ENCODE measurements around the gene C2CD4C. TPM values are rescaled to one million over a fixed set of nuclear protein-coding genes. Genes with fewer than 3 reads are reported as not detected.
"Not testable (repeated sequence)": the region's sequence is repeated elsewhere in the genome, so short reads cannot be mapped to it uniquely, and the experiment has no call there.

Gene C2CD4C
- total RNA-seq, 1 experiment from 2014 or later, result 7.1 TPM

DNA sequence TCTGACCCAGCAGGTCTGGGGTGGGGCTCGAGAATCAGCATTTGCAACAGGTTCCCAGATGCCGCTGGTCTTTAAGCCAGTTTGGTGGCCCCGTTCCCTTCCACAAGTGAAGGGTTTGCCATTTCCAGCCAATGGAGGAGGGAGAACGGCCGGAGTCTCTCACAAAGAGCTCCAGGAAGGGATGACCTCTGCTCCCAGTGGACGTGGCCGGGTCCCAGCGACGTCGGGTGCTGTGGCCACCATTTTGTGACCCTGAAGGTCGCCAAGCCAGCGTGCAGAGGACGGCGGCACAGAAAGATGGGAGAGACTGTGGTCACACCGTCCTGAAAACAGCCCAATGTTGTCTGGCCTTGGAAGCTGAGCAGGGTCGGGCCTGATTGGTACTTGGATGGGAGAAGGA lies 43.9 kb upstream of the C2CD4C start:
- DNase-seq (ENCODE audit: low read depth, low spot score) (no peak), ATAC-seq (no peak)
- Histone ChIP-seq H3K79me2 (ENCODE audit: insufficient read depth, low read length) (no peaks in the 10 kb centered on the region), H3K4me2 (ENCODE audit: low read length) (no peak overlapping the region), H2AFZ (ENCODE audit: low read depth, low read length, poor library complexity, severe bottlenecking) (no peak overlapping the region), H3K4me3 (replicated peaks in 1 of 2; ENCODE audit: low read depth in 1 of 2, low read length in 2 of 2) (no peak overlapping the region), H3K27me3 (ENCODE audit: insufficient read depth, low read length) (no peaks in the 10 kb centered on the region), H4K20me1 (ENCODE audit: insufficient read depth) (no peaks in the 10 kb centered on the region), H3K9me3 (ENCODE audit: control insufficient read depth in 1 of 2, insufficient read depth in 1 of 2, low read depth in 1 of 2, low read length in 2 of 2) (peaks cover 0 to 8% of the 10 kb centered on the region in 2 experiments; a peak in 2 of 4 replicates), H3K9ac (ENCODE audit: low read length) (no peak overlapping the region), H3K4me1 (ENCODE audit: control insufficient read depth in 1 of 2, insufficient read depth in 2 of 2, low read length in 2 of 2) (no peaks in the 10 kb centered on the region), H3K9me2 (ENCODE audit: insufficient read depth) (no peaks in the 10 kb centered on the region), H3K36me3 (ENCODE audit: control insufficient read depth in 1 of 2, insufficient read depth in 2 of 2, low read length in 2 of 2) (no peaks in the 10 kb centered on the region), H3K27ac (ENCODE audit: low read depth, low read length) (no peak overlapping the region)
- RAD21 ChIA-PET (ENCODE audit: low non-redundant PET in 1 of 2, low total read pairs in 2 of 2, uncharacterized antibody in 2 of 2, unreplicated experiment in 2 of 2), result no interaction called here
- CTCF ChIA-PET, result no interaction called here
- intact Hi-C loops (cut with micrococcal nuclease), result no loop called here
- TF ChIP-seq FOSL1 (IDR thresholded peaks at IDR 0.05; ENCODE audit: low read depth), result no peak
- no peak for TF ChIP-seq ZFX (IDR thresholded peaks at IDR 0.05)
- TF ChIP-seq POLR2AphosphoS5 (IDR thresholded peaks at IDR 0.05; ENCODE audit: low read depth, low read length), result no peak
- TF ChIP-seq, protein P1, sequence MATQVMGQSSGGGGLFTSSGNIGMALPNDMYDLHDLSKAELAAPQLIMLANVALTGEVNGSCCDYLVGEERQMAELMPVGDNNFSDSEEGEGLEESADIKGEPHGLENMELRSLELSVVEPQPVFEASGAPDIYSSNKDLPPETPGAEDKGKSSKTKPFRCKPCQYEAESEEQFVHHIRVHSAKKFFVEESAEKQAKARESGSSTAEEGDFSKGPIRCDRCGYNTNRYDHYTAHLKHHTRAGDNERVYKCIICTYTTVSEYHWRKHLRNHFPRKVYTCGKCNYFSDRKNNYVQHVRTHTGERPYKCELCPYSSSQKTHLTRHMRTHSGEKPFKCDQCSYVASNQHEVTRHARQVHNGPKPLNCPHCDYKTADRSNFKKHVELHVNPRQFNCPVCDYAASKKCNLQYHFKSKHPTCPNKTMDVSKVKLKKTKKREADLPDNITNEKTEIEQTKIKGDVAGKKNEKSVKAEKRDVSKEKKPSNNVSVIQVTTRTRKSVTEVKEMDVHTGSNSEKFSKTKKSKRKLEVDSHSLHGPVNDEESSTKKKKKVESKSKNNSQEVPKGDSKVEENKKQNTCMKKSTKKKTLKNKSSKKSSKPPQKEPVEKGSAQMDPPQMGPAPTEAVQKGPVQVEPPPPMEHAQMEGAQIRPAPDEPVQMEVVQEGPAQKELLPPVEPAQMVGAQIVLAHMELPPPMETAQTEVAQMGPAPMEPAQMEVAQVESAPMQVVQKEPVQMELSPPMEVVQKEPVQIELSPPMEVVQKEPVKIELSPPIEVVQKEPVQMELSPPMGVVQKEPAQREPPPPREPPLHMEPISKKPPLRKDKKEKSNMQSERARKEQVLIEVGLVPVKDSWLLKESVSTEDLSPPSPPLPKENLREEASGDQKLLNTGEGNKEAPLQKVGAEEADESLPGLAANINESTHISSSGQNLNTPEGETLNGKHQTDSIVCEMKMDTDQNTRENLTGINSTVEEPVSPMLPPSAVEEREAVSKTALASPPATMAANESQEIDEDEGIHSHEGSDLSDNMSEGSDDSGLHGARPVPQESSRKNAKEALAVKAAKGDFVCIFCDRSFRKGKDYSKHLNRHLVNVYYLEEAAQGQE (IDR thresholded peaks at IDR 0.05; ENCODE audit: low read depth), result no peak
- TF ChIP-seq SP1 (IDR thresholded peaks at IDR 0.05; ENCODE audit: low read depth), result no peak
- TF ChIP-seq RAD21 (IDR thresholded peaks at IDR 0.05; ENCODE audit: low read depth), result no peak
- no peak for TF ChIP-seq EGR1 (IDR thresholded peaks at IDR 0.05; ENCODE audit: low read depth)
- TF ChIP-seq, protein P2, sequence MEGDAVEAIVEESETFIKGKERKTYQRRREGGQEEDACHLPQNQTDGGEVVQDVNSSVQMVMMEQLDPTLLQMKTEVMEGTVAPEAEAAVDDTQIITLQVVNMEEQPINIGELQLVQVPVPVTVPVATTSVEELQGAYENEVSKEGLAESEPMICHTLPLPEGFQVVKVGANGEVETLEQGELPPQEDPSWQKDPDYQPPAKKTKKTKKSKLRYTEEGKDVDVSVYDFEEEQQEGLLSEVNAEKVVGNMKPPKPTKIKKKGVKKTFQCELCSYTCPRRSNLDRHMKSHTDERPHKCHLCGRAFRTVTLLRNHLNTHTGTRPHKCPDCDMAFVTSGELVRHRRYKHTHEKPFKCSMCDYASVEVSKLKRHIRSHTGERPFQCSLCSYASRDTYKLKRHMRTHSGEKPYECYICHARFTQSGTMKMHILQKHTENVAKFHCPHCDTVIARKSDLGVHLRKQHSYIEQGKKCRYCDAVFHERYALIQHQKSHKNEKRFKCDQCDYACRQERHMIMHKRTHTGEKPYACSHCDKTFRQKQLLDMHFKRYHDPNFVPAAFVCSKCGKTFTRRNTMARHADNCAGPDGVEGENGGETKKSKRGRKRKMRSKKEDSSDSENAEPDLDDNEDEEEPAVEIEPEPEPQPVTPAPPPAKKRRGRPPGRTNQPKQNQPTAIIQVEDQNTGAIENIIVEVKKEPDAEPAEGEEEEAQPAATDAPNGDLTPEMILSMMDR (IDR thresholded peaks at IDR 0.05 in 2 of 3, conservative IDR thresholded peaks at IDR 0.05 in 1 of 3; ENCODE audit: borderline replicate concordance in 1 of 3, insufficient read depth in 1 of 3, low read depth in 2 of 3, low read length in 2 of 3), result no peak
- no peak for TF ChIP-seq YY1 (IDR thresholded peaks at IDR 0.05; ENCODE audit: extremely low read depth, insufficient replicate concordance, low read depth, low read length)
- no peak for TF ChIP-seq TCF7L2 (IDR thresholded peaks at IDR 0.05; ENCODE audit: borderline replicate concordance, extremely low read depth, insufficient read depth, insufficient read length)
- POLR2A ChIA-PET, result no interaction called here
- BruUV-seq (replicated peaks), result no TSS peak

DNA sequence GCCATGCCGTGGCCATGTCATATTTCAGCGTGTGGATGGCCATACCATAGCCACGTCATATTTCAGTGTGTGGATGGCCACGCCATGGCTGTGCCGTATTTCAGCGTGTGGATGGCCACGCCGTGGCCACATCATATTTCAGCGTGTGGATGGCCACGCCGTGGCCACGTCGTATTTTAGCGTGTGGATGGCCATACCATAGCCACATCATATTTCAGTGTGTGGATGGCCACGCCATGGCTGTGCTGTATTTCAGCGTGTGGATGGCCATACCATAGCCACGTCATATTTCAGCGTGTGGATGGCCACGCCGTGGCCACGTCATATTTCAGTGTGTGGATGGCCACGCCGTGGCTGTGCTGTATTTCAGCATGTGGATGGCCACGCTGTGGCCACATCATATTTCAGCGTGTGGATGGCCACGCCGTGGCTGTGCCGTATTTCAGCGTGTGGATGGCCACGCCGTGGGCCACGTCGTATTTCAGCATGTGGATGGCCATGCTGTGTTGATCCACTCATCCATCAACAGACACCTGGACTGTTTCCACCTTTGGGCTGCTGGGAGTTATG lies 42.0 kb upstream of the C2CD4C start:
- H3K4me1 ChIP-seq (ENCODE audit: control insufficient read depth in 1 of 2, insufficient read depth in 2 of 2, low read length in 2 of 2); intact Hi-C loops (cut with micrococcal nuclease); RAD21 ChIA-PET (ENCODE audit: low non-redundant PET in 1 of 2, low total read pairs in 2 of 2, uncharacterized antibody in 2 of 2, unreplicated experiment in 2 of 2); H3K9me2 ChIP-seq (ENCODE audit: insufficient read depth); H3K9ac ChIP-seq (ENCODE audit: low read length); BruUV-seq (replicated peaks); H3K27me3 ChIP-seq (ENCODE audit: insufficient read depth, low read length); ATAC-seq; H3K9me3 ChIP-seq (ENCODE audit: control insufficient read depth in 1 of 2, insufficient read depth in 1 of 2, low read depth in 1 of 2, low read length in 2 of 2); H3K4me2 ChIP-seq (ENCODE audit: low read length); POLR2A ChIA-PET; H2AFZ ChIP-seq (ENCODE audit: low read depth, low read length, poor library complexity, severe bottlenecking); DNase-seq (ENCODE audit: low read depth, low spot score); H4K20me1 ChIP-seq (ENCODE audit: insufficient read depth); H3K27ac ChIP-seq (ENCODE audit: low read depth, low read length); H3K79me2 ChIP-seq (ENCODE audit: insufficient read depth, low read length); H3K36me3 ChIP-seq (ENCODE audit: control insufficient read depth in 1 of 2, insufficient read depth in 2 of 2, low read length in 2 of 2); CTCF ChIA-PET; H3K4me3 ChIP-seq (replicated peaks in 1 of 2; ENCODE audit: low read depth in 1 of 2, low read length in 2 of 2): not testable (repeated sequence)

All from HCT116 (cell line).